ENCODE measurements around the gene ZBED2.

GRCh38 chr3:111589303-111590142, 5.6 kb downstream of the ZBED2 start:
- TF ChIP-seq CTCF (IDR thresholded peaks at IDR 0.05; ENCODE audit: poor library complexity), result no peak
- TF ChIP-seq EZH2 (IDR thresholded peaks at IDR 0.05; ENCODE audit: borderline replicate concordance), result no peak
- TF ChIP-seq EZH2phosphoT487 (IDR thresholded peaks at IDR 0.05; ENCODE audit: low read depth, severe bottlenecking, unreplicated experiment), result no peak
